DND-41 (cell line): ENCODE results near the gene ANKRD45.

Experiments
- CTCF ChIP-seq: IDR thresholded peaks from 2 replicates; pipeline ENCODE4 v1.5.1; 2012; ENCODE audit warnings: borderline replicate concordance, low read length, moderate library complexity, mild to moderate bottlenecking; ENCODE audit not compliant: poor library complexity, severe bottlenecking; ENCODE audit errors: extremely low read depth
- EZH2 ChIP-seq: IDR thresholded peaks from 3 replicates; pipeline ENCODE4 v1.6.1; 2012; ENCODE audit warnings: borderline replicate concordance, low read depth, mild to moderate bottlenecking, moderate library complexity, low read length, inconsistent platforms; ENCODE audit not compliant: severe bottlenecking

GRCh38 chr1:173660306-173660705 lies 9.3 kb downstream of the ANKRD45 start:
- TF ChIP-seq CTCF (no peak), EZH2 (no peak)
